GM18870 (cell line): ENCODE data around the gene RPN1.
"Not testable (repeated sequence)": the region's sequence is repeated elsewhere in the genome, so short reads cannot be mapped to it uniquely, and the experiment has no call there.

Experiments used
- ATAC-seq: cut with Tn5 transposase; IDR thresholded peaks from one replicate; pipeline ENCODE4 v1.9.1; 2021; ENCODE audit warnings: moderate library complexity; ENCODE audit not compliant: unreplicated experiment

RPN1 gene

DNA sequence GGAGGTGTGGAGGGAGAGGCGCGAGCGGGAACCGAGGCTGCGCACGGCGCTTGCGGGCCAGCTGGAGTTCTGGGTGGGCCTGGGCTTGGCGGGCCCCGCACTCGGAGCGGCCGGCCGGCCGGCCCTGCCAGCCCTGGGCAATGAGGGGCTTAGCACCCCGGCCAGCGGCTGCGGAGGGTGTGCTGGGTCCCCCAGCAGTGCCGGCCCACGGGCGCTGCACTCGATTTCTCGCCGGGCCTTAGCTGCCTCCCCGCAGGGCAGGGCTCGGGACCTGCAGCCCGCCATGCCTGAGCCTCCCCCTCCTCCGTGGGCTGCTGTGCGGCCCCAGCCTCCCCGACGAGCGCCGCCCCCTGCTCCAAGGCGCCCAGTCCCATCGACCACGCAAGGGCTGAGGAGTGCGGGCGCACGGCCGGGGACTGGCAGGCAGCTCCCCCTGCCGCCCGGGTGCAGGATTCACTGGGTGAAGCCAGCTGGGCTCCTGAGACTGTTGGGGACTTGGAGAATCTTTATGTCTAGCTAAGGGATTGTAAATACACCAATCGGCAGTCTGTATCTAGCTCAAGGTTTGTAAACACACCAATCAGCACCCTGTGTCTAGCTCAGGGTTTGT, 2.9 kb upstream of the RPN1 start:
- ATAC-seq, result not testable (repeated sequence)

GRCh38 chr3:128648940-128649663, 1.5 kb downstream of the RPN1 start:
- no peak for ATAC-seq

DNA sequence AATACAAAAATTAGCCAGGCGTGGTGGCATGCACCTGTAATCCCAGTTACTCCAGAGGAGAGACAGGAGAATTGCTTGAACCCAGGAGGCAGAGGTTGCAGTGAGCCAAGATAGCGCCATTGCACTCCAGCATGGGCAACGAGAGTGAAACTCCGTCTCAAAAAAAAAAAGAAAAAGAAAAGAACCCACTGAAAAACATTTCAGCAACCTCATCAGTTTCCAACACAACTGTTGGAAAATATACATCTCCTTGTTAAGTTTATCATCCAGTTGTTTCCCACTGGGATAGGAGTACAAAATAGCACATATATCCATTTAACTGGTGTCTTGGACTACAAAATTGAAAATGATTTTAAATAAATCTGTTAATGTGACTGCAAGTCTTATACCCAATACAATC, 2.2 kb downstream of the RPN1 start:
- no peak for ATAC-seq

DNA sequence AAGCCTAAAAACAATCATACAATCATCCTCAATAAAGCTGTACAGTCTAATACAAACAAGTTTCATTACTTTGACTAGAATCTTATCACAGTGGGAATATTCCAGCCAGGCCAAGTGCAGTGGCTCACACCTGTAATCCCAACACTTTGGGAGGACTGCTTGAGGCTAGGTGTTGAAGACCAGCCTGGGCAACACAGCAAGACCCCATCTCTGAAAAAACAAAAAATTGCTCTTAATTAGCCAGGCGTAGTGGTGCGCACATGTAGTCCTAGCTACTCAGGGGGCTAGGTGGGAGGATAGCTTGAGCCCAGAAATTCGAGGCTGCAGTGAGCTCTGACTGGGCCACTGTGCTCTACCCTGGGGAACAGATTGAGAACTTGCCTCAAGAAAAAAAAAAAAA, 3.3 kb downstream of the RPN1 start:
- no peak for ATAC-seq

- no peak for ATAC-seq
These were observed 16.5 kb downstream of the RPN1 start for GRCh38 chr3:128634075-128634611.

- ATAC-seq, result no peak
These were observed 18.3 kb downstream of the RPN1 start for GRCh38 chr3:128632301-128632700.

DNA sequence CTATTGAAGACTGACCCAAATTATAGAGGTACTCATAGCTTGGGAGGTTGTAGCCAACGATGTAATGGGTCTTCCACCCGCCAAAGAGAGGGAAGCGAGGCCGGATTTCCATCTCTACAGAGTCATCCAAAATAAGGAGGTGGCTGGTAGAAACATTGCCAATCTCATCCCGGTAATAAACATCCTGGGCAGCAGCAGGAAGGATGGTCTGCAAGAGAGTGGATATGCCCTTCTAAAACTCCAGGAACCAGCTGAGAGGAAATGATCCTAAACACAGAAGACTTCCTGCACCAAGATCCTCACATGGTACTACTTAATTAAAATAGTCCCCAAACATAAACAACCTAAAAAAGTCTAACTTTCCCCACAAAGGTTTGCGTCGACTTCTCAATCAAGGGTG, 20.7 kb downstream of the RPN1 start:
- no peak for ATAC-seq

- ATAC-seq, result no peak
These were observed 25.1 kb downstream of the RPN1 start for GRCh38 chr3:128625409-128625945.

- no peak for ATAC-seq
These were observed 26.0 kb downstream of the RPN1 start for GRCh38 chr3:128624526-128625138.

GRCh38 chr3:128623762-128624176, 26.8 kb downstream of the RPN1 start:
- ATAC-seq, result no peak

GRCh38 chr3:128621931-128622330, 28.7 kb downstream of the RPN1 start:
- ATAC-seq, result no peak

DNA sequence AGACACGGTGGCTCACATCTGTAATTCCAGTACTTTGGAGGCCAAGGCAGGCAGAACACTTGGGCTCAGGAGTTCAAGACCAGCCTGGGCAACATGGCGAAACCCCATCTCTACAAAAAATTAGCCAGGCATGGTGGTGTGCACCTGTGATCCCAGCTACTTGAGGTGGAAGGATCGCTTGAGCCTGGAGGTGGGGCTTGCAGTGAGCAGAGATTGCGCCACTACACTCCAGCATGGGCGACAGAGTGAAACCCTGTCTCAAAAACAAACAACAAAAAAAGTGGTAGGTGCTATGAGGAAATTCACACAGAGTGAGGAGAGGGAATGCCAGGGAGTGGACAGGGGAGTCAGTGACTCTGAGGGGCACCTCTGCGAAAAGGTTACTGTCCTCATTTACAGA, 29.4 kb downstream of the RPN1 start:
- no peak for ATAC-seq

DNA sequence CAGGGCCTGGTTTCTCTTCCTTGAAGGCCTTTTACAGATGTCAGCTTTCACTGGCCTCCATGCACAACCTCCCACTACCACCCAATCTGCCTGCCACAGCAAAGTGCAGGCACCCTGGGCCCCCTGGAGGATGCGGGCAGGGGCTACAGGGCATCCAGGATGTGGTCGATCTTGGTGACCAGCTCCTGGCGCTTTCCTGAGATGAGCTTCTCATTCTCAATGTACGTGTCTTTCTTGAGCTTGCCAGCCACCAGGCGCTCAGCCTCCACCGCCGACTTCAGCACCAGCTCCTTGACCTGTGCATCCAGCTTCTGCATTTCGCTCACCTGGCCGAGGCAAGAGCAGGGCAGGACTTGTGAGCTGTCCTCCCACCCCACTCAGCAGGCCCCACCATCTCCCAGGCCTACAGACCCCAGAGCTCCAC, 30.3 kb downstream of the RPN1 start:
- ATAC-seq, result no peak

DNA sequence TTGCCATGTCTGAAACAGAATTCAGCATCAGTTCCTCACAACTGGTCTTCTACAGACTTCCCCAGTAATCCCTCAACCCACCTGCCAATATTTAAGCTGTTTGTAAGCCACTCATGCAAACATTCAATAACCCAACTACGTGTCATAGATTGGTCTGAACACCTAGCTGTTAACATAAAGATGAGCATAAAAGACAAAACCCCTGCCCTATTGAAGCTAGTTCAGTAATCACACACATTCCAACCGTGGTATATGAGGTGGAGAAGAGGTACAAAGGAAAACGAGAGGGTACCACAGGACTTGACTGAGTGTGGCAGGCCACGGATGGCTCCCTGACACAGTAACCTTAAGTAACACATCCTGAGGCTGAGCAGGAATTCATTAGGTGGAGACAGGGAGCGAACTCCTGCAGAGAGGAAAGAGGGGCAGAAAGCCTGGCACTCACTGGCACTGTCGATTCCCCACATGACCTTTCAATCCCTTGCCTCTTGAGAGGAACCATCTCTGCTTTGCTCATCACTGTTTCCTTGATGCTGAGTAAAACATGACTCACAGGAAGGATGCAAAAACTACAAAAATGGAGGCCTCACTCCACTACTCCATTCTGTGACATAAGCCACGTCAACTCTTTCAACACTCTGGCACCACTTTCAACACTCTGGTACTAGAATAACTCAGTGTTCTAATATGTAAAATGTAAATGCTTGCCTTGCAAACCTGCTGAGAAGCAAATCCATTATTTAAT, 31.3 kb downstream of the RPN1 start:
- no peak for ATAC-seq

DNA sequence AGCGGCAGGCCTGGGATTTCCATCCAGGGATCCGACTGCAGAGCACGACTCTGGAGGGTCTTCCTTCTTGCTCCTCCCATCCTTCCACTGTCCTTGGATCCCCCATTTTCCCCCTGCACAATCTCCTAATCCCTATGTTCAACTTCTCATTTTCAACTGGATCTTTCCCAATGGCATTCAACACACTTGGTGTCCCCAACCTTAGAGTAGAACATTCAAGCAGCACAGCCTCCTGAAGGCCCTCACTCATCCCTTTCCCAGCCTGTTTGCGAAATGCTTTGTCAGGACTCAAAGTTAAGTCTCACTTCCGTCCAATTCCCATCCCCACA, 32.3 kb downstream of the RPN1 start:
- no peak for ATAC-seq

DNA sequence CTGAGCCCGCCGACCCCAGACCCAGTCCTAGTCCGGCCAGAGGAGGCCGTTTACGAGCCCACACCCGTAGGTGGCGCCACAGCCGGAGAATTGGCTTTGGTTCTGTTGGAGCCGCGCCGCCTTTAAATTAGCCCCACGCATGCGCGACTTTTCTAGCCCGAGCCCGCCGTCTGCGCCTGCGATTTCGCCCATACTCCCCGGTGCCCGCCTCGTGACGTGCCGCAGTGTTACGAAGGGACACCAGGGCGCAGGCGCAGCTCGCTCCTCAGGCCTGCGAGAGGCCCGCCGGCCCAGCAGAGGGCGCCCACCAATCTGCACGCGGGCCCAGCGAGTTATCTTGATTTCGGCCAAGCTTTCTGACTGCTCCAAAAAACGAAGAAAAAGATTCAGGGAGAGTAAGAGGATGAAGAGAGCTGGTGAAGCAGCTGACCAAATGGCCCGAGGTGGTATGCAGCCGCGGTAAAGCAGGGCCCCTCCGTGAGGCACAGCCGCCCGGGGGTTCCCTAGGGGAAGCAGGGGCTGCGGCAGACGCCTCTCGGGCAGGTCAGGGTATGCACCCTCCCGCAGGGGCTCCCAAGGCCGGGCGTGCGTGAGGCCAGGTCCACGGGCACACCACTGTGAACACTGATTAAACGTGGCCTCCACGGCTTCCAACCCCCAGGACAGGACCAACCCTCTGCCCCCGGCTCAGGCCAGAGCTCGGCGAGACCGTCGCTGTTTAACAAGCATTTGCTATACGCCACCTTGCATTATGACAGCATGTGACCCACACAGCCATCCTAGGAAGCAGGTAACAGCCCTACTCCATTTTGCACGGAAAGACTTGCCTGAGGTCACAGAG, 32.8 kb downstream of the RPN1 start:
- ATAC-seq, result peak; percentile 62

- no peak for ATAC-seq
These were observed 33.4 kb downstream of the RPN1 start for GRCh38 chr3:128617270-128617556.

DNA sequence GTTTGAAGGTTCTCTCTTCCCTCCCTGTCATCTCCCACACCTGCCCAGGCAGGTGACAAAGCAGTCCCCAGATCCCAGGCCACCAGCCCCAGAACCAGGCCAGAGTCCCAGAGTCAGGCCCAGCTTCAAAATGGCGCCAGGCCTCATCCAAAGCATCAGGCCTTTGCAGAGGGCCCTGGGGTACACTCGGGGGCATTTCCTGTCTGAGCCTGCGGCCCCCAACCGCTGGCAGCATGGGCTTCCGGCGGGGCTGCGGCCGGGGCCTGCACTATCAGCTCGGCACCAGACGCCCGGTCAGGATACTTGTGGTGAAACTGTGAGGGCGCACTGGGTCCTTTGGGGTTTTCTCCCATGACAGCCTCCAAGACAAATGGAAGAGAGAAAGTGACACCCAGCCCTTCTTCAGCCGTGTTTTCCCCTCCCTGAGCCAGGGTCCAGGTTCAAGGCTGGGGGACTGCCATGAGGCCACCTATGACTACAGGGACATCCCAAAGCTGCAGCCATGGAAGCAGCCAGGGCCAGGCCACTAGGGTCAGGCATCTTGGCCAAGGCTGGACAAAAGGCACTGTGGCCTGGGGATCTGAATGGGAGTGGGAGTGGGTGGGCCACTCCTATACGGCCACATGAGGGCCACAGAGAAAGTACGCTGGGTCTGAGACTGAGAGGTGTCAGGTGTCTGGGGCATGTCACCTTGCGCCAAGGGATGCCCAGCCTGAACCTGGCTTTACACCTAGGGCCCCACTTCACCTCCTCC, 33.9 kb downstream of the RPN1 start:
- ATAC-seq, result no peak

GRCh38 chr3:128614076-128614475, 36.5 kb downstream of the RPN1 start:
- no peak for ATAC-seq
